A549 (cell line): ENCODE measurements around the gene LCN12. TPM values are rescaled to one million over a fixed set of nuclear protein-coding genes. Genes with fewer than 3 reads are reported as not detected.

Experiments used
- ATAC-seq, 2 experiments: fragments of 200-7000 bp in 1 of 2; fragments of >200 bp in 1 of 2; cut with Nextera tagmentation in 1 of 2; cut with Tn5 transposase in 1 of 2; 3 replicates each; pipeline versions ENCODE4 v1.8.0 to v1.9.1; 2018 to 2020; ENCODE audit warnings: mild to moderate bottlenecking in 1 of 2, moderate library complexity in 1 of 2
- CTCF ChIA-PET: fragments of 300-600 bp; sonication (Branson Sonifier 250); formaldehyde crosslinking; extraction: SDS; loops from one replicate; lab custom pipeline; 2021; ENCODE audit warnings: antibody characterized with exemption, inconsistent platforms; lab: Yijun Ruan, JAX
- POLR2A ChIA-PET: fragments of 350-600 bp; formaldehyde crosslinking; extraction: SDS; loops from one replicate; lab custom pipeline; 2021; ENCODE audit warnings: antibody characterized with exemption, inconsistent platforms; lab: Yijun Ruan, JAX
- DNase-seq, 2 experiments: peaks; one replicate each; pipeline versions ENCODE4 v3.0.0 to v3.0.0-alpha.2; 2011 to 2016; ENCODE audit warnings: low read depth in 1 of 2, low spot score in 1 of 2
- FAIRE-seq: peaks from 2 replicates; lab custom pipeline; 2011; peaks lifted over from hg19 to GRCh38; lab: Jason Lieb, UNC
- H3K27ac ChIP-seq, 2 experiments: fragments of >200 bp; sonication (Bioruptor Twin); formaldehyde crosslinking; 3 replicates each; pipeline ENCODE4 v1.5.1; 2016 to 2017
- H3K4me1 ChIP-seq: fragments of >200 bp; sonication (Bioruptor Twin); formaldehyde crosslinking; 3 replicates; pipeline ENCODE4 v1.6.1; 2016
- H3K4me2 ChIP-seq: fragments of >200 bp; sonication (Bioruptor Twin); formaldehyde crosslinking; 3 replicates; pipeline ENCODE4 v1.6.1; 2016
- H3K4me3 ChIP-seq: fragments of >200 bp; sonication (Bioruptor Twin); formaldehyde crosslinking; 3 replicates; pipeline ENCODE4 v1.5.1; 2016
- H3K9me3 ChIP-seq: fragments of >200 bp; sonication (Bioruptor Twin); formaldehyde crosslinking; 3 replicates; pipeline ENCODE4 v1.6.1; 2016
- CBX8 ChIP-seq: fragments of 200-600 bp; sonication (generic); IDR thresholded peaks from 2 replicates; pipeline ENCODE4 v1.6.1; 2016
- CEBPB ChIP-seq, 2 experiments: fragments of >200 bp in 1 of 2; sonication (Bioruptor Twin) in 1 of 2; formaldehyde crosslinking in 1 of 2; IDR thresholded peaks; 2 replicates each; pipeline ENCODE4 v1.6.1; 2012 to 2016
- CHD4 ChIP-seq: fragments of 200-600 bp; sonication (generic); IDR thresholded peaks from 2 replicates; pipeline ENCODE4 v1.6.1; 2016; ENCODE audit warnings: antibody characterized with exemption, mild to moderate bottlenecking, borderline replicate concordance
- EP300 ChIP-seq, 2 experiments: fragments of >200 bp; sonication (Bioruptor Twin); formaldehyde crosslinking; IDR thresholded peaks; 2 replicates in 1 of 2; 3 replicates in 1 of 2; pipeline ENCODE4 v1.6.1; 2016 to 2017
- FOXS1 ChIP-seq: fragments of 250-450 bp; sonication (Bioruptor Pico); IDR thresholded peaks from 2 replicates; pipeline ENCODE4 v1.5.0; 2020; ENCODE audit warnings: mild to moderate bottlenecking, moderate library complexity
- GATA3 ChIP-seq: IDR thresholded peaks from 2 replicates; pipeline ENCODE4 v1.6.1; 2012; ENCODE audit warnings: borderline replicate concordance
- HES2 ChIP-seq: fragments of >200 bp; sonication (Bioruptor Twin); formaldehyde crosslinking; IDR thresholded peaks from 2 replicates; pipeline ENCODE4 v1.6.1; 2016
- JUN ChIP-seq, 2 experiments: fragments of >200 bp; sonication (Bioruptor Twin); formaldehyde crosslinking; IDR thresholded peaks; 2 replicates in 1 of 2; 3 replicates in 1 of 2; pipeline ENCODE4 v1.6.1; 2016 to 2017
- MAX ChIP-seq: IDR thresholded peaks from 2 replicates; pipeline ENCODE4 v1.6.1; 2012
- MYC ChIP-seq: IDR thresholded peaks from 2 replicates; pipeline ENCODE4 v1.6.1; 2012; ENCODE audit warnings: mild to moderate bottlenecking, inconsistent platforms, low read length, improper control_type of control experiment, borderline replicate concordance
- NFE2L2 ChIP-seq: fragments of 150-350 bp; conservative IDR thresholded peaks from 2 replicates; pipeline ENCODE4 v1.6.1; 2014; ENCODE audit warnings: low read length
- PBX3 ChIP-seq: IDR thresholded peaks from 2 replicates; pipeline ENCODE4 v1.6.1; 2012
- POLR2A ChIP-seq: IDR thresholded peaks from 2 replicates; pipeline ENCODE4 v1.6.1; 2012; ENCODE audit warnings: mild to moderate bottlenecking, low read length
- SREBF2 ChIP-seq: fragments of 450-650 bp; IDR thresholded peaks from 2 replicates; pipeline ENCODE4 v1.6.1; 2014; ENCODE audit warnings: mild to moderate bottlenecking, moderate library complexity
- WGBS: methylation state at CpG from one replicate; pipeline ENCODE4 v1.1.6; 2017; ENCODE audit errors: missing lambda C conversion rate; 5-methylcytosine and 5-hydroxymethylcytosine counted together
- polyA plus RNA-seq, 4 experiments: library from polyadenylated mRNA; depleted of rRNA in 3 of 4; stranded (reverse); fragments of >200 nt; fragmentation: RNase III in 1 of 4; extraction: RNeasy Plus Mini Kit Qiagen cat#74134 plus additional on column Dnase treatment in 1 of 4; gene quantifications; 2 replicates in 3 of 4; 3 replicates in 1 of 4; pipeline ENCODE4 v1.2.3, GENCODE V29; 2011 to 2017

LCN12 gene
- polyA plus RNA-seq, 2 of the 4 experiments (the other 2 are of a cell fraction): 0.74 to 3.0 TPM

GRCh38 chr9:136939996-136940525 is 12.0 kb upstream of the LCN12 start:
- Histone ChIP-seq H3K4me3 (no peak overlapping the region), H3K4me2 (no peak overlapping the region)
- no peak for TF ChIP-seq FOXS1 (CRISPR knock-in tag)
- no peak for TF ChIP-seq SREBF2
- 0 out of 2 replicates have a peak, but pooled peaks have one; percentile 17 for TF ChIP-seq GATA3
- 0 out of 2 replicates have a peak, but pooled peaks have one; percentile 44 for TF ChIP-seq PBX3
- peak; percentile 25; the same call in 1 of the 2 replicates for TF ChIP-seq MAX
- TF ChIP-seq, all 56 proteins: peak for 3
- ATAC-seq (no peak), DNase-seq (no peak), FAIRE-seq (no peak)
- CTCF ChIA-PET: interaction anchor here (0.7 to 1.4 kb wide), 2 partner anchors 77 to 127 kb away, joined by 3 read pairs; no protein-coding TSS in a partner anchor
- WGBS: 79% methylated on average over 11 of the region's 16 CpGs
- POLR2A ChIA-PET: interaction anchor here (1.2 kb wide), 1 partner anchor 38 kb away, joined by 3 read pairs; no protein-coding TSS in a partner anchor
- Histone ChIP-seq H3K9me3 (no peaks in the 10 kb centered on the region), H3K4me1 (peaks cover 11% of the 10 kb centered on the region), H3K27ac (peak overlapping the region in 1 of 2 experiments; percentile 35; a peak in 2 of 6 replicates)

- ATAC-seq (no peak), DNase-seq (no peak), FAIRE-seq (no peak)
- WGBS: 93% methylated on average over 31 of the region's 42 CpGs
- Histone ChIP-seq H3K27ac (no peak overlapping the region), H3K9me3 (no peaks in the 10 kb centered on the region), H3K4me2 (no peak overlapping the region), H3K4me3 (no peak overlapping the region), H3K4me1 (peaks cover 13% of the 10 kb centered on the region)
- ChIA-PET POLR2A (interaction anchor here (0.6 kb wide), 1 partner anchor 22 kb away, joined by 4 read pairs; no protein-coding TSS in a partner anchor), CTCF (no interaction called here)
- TF ChIP-seq MAX (0 out of 2 replicates have a peak, but pooled peaks have one; percentile 18), CEBPB (IDR thresholded peaks at IDR 0.05) (no peak)
Observed at GRCh38 chr9:136940526-136941230, 11.4 kb upstream of the LCN12 start.

- H3K4me2 ChIP-seq: no peak overlapping the region
- TF ChIP-seq CHD4 (no peak), CBX8 (no peak), NFE2L2 (no peak), MYC (no peak), HES2 (no peak), EP300 (IDR thresholded peaks at IDR 0.05) (no peak), JUN (IDR thresholded peaks at IDR 0.05) (peak in 1 of 2 experiments; percentile 4; a peak in 1 of 5 replicates), POLR2A (no peak)
- DNase-seq (no peak), FAIRE-seq (no peak), ATAC-seq (no peak)
- ChIA-PET POLR2A (interaction anchor here (0.6 kb wide), 1 partner anchor 23 kb away, joined by 4 read pairs; no protein-coding TSS in a partner anchor), CTCF (no interaction called here)
- H3K9me3 ChIP-seq: no peaks in the 10 kb centered on the region
- H3K4me3 ChIP-seq: no peak overlapping the region
- 93% methylated on average over 42 of the region's 55 CpGs for WGBS
- H3K27ac ChIP-seq: no peak overlapping the region
- H3K4me1 ChIP-seq: peaks cover 13% of the 10 kb centered on the region
Observed at GRCh38 chr9:136941231-136942111, 10.6 kb upstream of the LCN12 start.
